PC-3 (cell line): Measurements from ENCODE around the gene MORC3.

ENCODE experiments used
- EZH2 ChIP-seq: fragments of 300-600 bp; sonication (generic); IDR thresholded peaks from one replicate; pipeline ENCODE4 v1.6.1; 2017; ENCODE audit warnings: antibody characterized with exemption, mild to moderate bottlenecking, low read length; ENCODE audit not compliant: unreplicated experiment
- TF ChIP-seq, protein P1 (sequence below): fragments of 300-600 bp; sonication (generic); conservative IDR thresholded peaks from 2 replicates; pipeline ENCODE4 v1.5.1; 2017; ENCODE audit warnings: antibody characterized with exemption, low read depth, mild to moderate bottlenecking, low read length

DNA sequence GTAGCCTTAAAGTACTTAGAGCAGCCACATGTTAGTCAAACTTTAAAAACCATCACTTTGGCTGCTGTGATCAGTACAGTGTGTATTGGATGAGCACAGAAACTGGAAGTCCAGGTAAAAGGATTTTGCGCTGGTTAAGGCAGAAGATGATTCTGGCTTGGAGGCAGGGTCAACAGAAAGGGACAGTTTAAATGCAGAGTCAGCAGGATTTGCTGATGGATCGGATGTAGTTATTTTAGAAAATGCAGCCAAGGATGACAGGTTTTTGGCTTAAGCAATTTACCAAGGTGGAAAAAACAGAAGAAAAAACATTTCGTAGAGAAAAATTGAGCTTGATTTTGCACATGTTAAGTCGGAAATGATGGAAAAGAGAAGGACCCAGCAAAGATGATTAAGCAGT, 45.9 kb upstream of the MORC3 start:
- no peak for TF ChIP-seq EZH2
- TF ChIP-seq, protein P1, sequence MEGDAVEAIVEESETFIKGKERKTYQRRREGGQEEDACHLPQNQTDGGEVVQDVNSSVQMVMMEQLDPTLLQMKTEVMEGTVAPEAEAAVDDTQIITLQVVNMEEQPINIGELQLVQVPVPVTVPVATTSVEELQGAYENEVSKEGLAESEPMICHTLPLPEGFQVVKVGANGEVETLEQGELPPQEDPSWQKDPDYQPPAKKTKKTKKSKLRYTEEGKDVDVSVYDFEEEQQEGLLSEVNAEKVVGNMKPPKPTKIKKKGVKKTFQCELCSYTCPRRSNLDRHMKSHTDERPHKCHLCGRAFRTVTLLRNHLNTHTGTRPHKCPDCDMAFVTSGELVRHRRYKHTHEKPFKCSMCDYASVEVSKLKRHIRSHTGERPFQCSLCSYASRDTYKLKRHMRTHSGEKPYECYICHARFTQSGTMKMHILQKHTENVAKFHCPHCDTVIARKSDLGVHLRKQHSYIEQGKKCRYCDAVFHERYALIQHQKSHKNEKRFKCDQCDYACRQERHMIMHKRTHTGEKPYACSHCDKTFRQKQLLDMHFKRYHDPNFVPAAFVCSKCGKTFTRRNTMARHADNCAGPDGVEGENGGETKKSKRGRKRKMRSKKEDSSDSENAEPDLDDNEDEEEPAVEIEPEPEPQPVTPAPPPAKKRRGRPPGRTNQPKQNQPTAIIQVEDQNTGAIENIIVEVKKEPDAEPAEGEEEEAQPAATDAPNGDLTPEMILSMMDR, result no peak
